T-cell (primary cell): ENCODE measurements around the gene ANKRD33B. TPM values are rescaled to one million over a fixed set of nuclear protein-coding genes. Genes with fewer than 3 reads are reported as not detected.
"Not testable (repeated sequence)": the region's sequence is repeated elsewhere in the genome, so short reads cannot be mapped to it uniquely, and the experiment has no call there.

Experiments
- ATAC-seq, 4 experiments: fragments of 200-7000 bp in 3 of 4; fragments of 150-1000 bp in 1 of 4; cut with Tn5 transposase; replicated peaks in 1 of 4; 1 replicate in 3 of 4; 2 replicates in 1 of 4; pipeline ENCODE4 v1.10.0; 2021; ENCODE audit warnings: moderate library complexity in 3 of 4, mild to moderate bottlenecking in 2 of 4, moderate number of reproducible peaks in 1 of 4
- CTCF ChIA-PET, 2 donors: fragments of 300-600 bp; sonication (Branson Sonifier 250); formaldehyde crosslinking; loops; one replicate each; lab custom pipeline; 2022; ENCODE audit warnings: antibody characterized with exemption in 2 of 2; lab: Charles Lee
- POLR2A ChIA-PET, 2 donors: fragments of 300-600 bp; sonication (Branson Sonifier 250); formaldehyde crosslinking; loops; one replicate each; lab custom pipeline; 2022; ENCODE audit warnings: antibody characterized with exemption in 2 of 2; lab: Charles Lee
- DNase-seq, 35 experiments: peaks; one replicate each; pipeline versions ENCODE4 v3.0.0 to v3.0.0-alpha.2; 2013 to 2023
- H3K27ac ChIP-seq: one replicate; pipeline ENCODE4 v1.5.1; 2013; ENCODE audit warnings: low read length
- H3K27me3 ChIP-seq, 2 experiments: replicated peaks in 1 of 2; 1 replicate in 1 of 2; 2 replicates in 1 of 2; pipeline versions ENCODE4 v1.6.1 to v1.7.0; 2013; ENCODE audit warnings: low read length in 1 of 2, mixed read lengths in 1 of 2; ENCODE audit not compliant: control insufficient read depth in 2 of 2, insufficient read depth in 2 of 2; ENCODE audit errors: extremely low read depth in 1 of 2
- H3K36me3 ChIP-seq, 2 donors: 1 replicate in 1 of 2; 2 replicates in 1 of 2; pipeline versions ENCODE4 v1.6.1 to v1.7.0; 2013; ENCODE audit warnings: low read length in 1 of 2; ENCODE audit not compliant: control insufficient read depth in 2 of 2, insufficient read depth in 1 of 2; ENCODE audit errors: extremely low read depth in 1 of 2
- H3K4me1 ChIP-seq, 2 experiments: 1 replicate in 1 of 2; 2 replicates in 1 of 2; pipeline versions ENCODE4 v1.6.1 to v1.7.0; 2013; ENCODE audit warnings: low read length in 2 of 2, mixed read lengths in 1 of 2; ENCODE audit not compliant: insufficient read depth in 2 of 2, control insufficient read depth in 1 of 2; ENCODE audit errors: extremely low read depth in 1 of 2
- H3K4me3 ChIP-seq, 2 donors: 1 replicate in 1 of 2; 2 replicates in 1 of 2; pipeline versions ENCODE4 v1.5.1 to v1.7.0; 2013; ENCODE audit warnings: mild to moderate bottlenecking in 2 of 2, low read length in 1 of 2, moderate library complexity in 1 of 2; ENCODE audit not compliant: control insufficient read depth in 1 of 2; ENCODE audit errors: extremely low read depth in 1 of 2
- H3K9me3 ChIP-seq: 2 replicates; pipeline ENCODE4 v1.7.0; 2013
- H3K27ac Mint-ChIP-seq, 2 donors: one replicate each; pipeline ENCODE4 v1.8.0; 2020 to 2021; ENCODE audit warnings: mild to moderate bottlenecking in 2 of 2, mixed read lengths in 2 of 2
- H3K27me3 Mint-ChIP-seq, 2 donors: one replicate each; pipeline ENCODE4 v1.8.0; 2021 to 2022; ENCODE audit warnings: mixed read lengths in 2 of 2
- H3K36me3 Mint-ChIP-seq: one replicate; pipeline ENCODE4 v1.8.0; 2021; ENCODE audit warnings: mixed read lengths
- H3K4me1 Mint-ChIP-seq, 3 donors: one replicate each; pipeline ENCODE4 v1.8.0; 2020 to 2022; ENCODE audit warnings: mixed read lengths in 3 of 3, mild to moderate bottlenecking in 1 of 3
- H3K4me3 Mint-ChIP-seq, 3 donors: one replicate each; pipeline ENCODE4 v1.8.0; 2020 to 2022; ENCODE audit warnings: mild to moderate bottlenecking in 3 of 3, mixed read lengths in 3 of 3, moderate library complexity in 3 of 3
- H3K9me3 Mint-ChIP-seq, 3 donors: one replicate each; pipeline ENCODE4 v1.8.0; 2020 to 2022; ENCODE audit warnings: mixed read lengths in 3 of 3
- WGBS: methylation state at CpG from one replicate; pipeline ENCODE4 v1.1.5; 2013; ENCODE audit warnings: missing lambda C conversion rate; ENCODE audit not compliant: insufficient coverage; 5-methylcytosine and 5-hydroxymethylcytosine counted together
- total RNA-seq, 35 experiments: library from RNA in 6 of 35; stranded (reverse) in 6 of 35; fragments of 120-200 nt in 1 of 35; gene quantifications; one replicate each; pipeline versions ENCODE4 v1.2.1 to v1.2.4 and lab custom pipeline; 2013 to 2026

Gene ANKRD33B
- total RNA-seq, 5 donors from 2014 or later (not counting 1 experiment from before 2014, with no cell fraction given) = 1.0 to 4.1 (median 2.4) TPM

- POLR2A ChIA-PET = no interaction called here
- CTCF ChIA-PET = no interaction called here
- peak overlapping the region; percentile 77 to 92 (median 85) for H3K4me3 Mint-ChIP-seq
- DNase-seq = no peak
- H3K4me1 Mint-ChIP-seq = peaks cover 12 to 28% (median 18%) of the 10 kb centered on the region in 3 donors
- no peak for ATAC-seq
- H3K9me3 ChIP-seq = no peaks in the 10 kb centered on the region
- H3K36me3 ChIP-seq = no peaks in the 10 kb centered on the region
- peaks cover 0 to 31% of the 10 kb centered on the region in 2 experiments for H3K4me1 ChIP-seq
- H3K36me3 Mint-ChIP-seq = no peaks in the 10 kb centered on the region
- WGBS = 76% methylated on average over 4 of the region's 11 CpGs
- peaks cover 0 to 6% of the 10 kb centered on the region in 2 donors for H3K27me3 Mint-ChIP-seq
- peaks cover 0 to 30% of the 10 kb centered on the region in 2 experiments for H3K27me3 ChIP-seq
- H3K27ac Mint-ChIP-seq = no peak overlapping the region
- H3K9me3 Mint-ChIP-seq = no peaks in the 10 kb centered on the region
- H3K4me3 ChIP-seq = no peak overlapping the region
- H3K27ac ChIP-seq = no peak overlapping the region
Observed at GRCh38 chr5:10565785-10566542, 2.1 kb downstream of the ANKRD33B start.

GRCh38 chr5:10566543-10567068 lies 2.7 kb downstream of the ANKRD33B start:
- Mint-ChIP-seq H3K9me3 (no peaks in the 10 kb centered on the region), H3K36me3 (no peaks in the 10 kb centered on the region), H3K4me1 (peaks cover 12 to 28% (median 18%) of the 10 kb centered on the region in 3 donors), H3K4me3 (peak overlapping the region; percentile 10 to 31 (median 15)), H3K27ac (no peak overlapping the region), H3K27me3 (peaks cover 0 to 6% of the 10 kb centered on the region in 2 donors)
- DNase-seq = no peak
- peaks cover 0 to 31% of the 10 kb centered on the region in 2 experiments for H3K4me1 ChIP-seq
- H3K27ac ChIP-seq = no peak overlapping the region
- H3K4me3 ChIP-seq = no peak overlapping the region
- H3K9me3 ChIP-seq = no peaks in the 10 kb centered on the region
- no peaks in the 10 kb centered on the region for H3K36me3 ChIP-seq
- WGBS = 89% methylated on average over 5 of the region's 8 CpGs
- ATAC-seq = no peak
- POLR2A ChIA-PET = no interaction called here
- CTCF ChIA-PET = interaction anchor here in 1 of 2 donors (0.5 kb wide), 1 partner anchor 9 kb away, joined by 3 read pairs; no protein-coding TSS in a partner anchor
- peaks cover 0 to 30% of the 10 kb centered on the region in 2 experiments for H3K27me3 ChIP-seq

- ChIA-PET POLR2A (no interaction called here), CTCF (interaction anchor here (0.5 to 1.1 kb wide), 3 partner anchors 8 to 183 kb away, joined by 3 to 5 read pairs (median 3); no protein-coding TSS in a partner anchor)
- H3K27ac ChIP-seq = no peak overlapping the region
- peak overlapping the region; percentile 10 to 31 (median 15) for H3K4me3 Mint-ChIP-seq
- no peak overlapping the region for H3K27ac Mint-ChIP-seq
- H3K4me1 Mint-ChIP-seq = peaks cover 12 to 26% (median 18%) of the 10 kb centered on the region in 3 donors
- no peaks in the 10 kb centered on the region for H3K36me3 Mint-ChIP-seq
- no peaks in the 10 kb centered on the region for H3K36me3 ChIP-seq
- H3K9me3 Mint-ChIP-seq = no peaks in the 10 kb centered on the region
- DNase-seq (no peak), ATAC-seq (no peak)
- H3K27me3 Mint-ChIP-seq = peaks cover 0 to 6% of the 10 kb centered on the region in 2 donors
- no peak overlapping the region for H3K4me3 ChIP-seq
- H3K4me1 ChIP-seq = peaks cover 0 to 31% of the 10 kb centered on the region in 2 experiments
- peaks cover 0 to 30% of the 10 kb centered on the region in 2 experiments for H3K27me3 ChIP-seq
- WGBS = 67% methylated on average over 8 of the region's 10 CpGs
- H3K9me3 ChIP-seq = no peaks in the 10 kb centered on the region
Observed at GRCh38 chr5:10567121-10567591, 3.3 kb downstream of the ANKRD33B start.

GRCh38 chr5:10567781-10568321 lies 4.0 kb downstream of the ANKRD33B start:
- ChIA-PET POLR2A (no interaction called here), CTCF (interaction anchor here (0.6 to 1.1 kb wide), 3 partner anchors 12 to 182 kb away, joined by 3 to 5 read pairs (median 3); no protein-coding TSS in a partner anchor)
- no peak overlapping the region for H3K27ac Mint-ChIP-seq
- H3K36me3 ChIP-seq = no peaks in the 10 kb centered on the region
- peaks cover 0 to 27% of the 10 kb centered on the region in 2 experiments for H3K27me3 ChIP-seq
- no peak overlapping the region for H3K4me3 Mint-ChIP-seq
- H3K4me3 ChIP-seq = no peak overlapping the region
- peaks cover 12 to 23% (median 18%) of the 10 kb centered on the region in 3 donors for H3K4me1 Mint-ChIP-seq
- peaks cover 0 to 26% of the 10 kb centered on the region in 2 experiments for H3K4me1 ChIP-seq
- DNase-seq = no peak
- no peaks in the 10 kb centered on the region for H3K9me3 ChIP-seq
- H3K27ac ChIP-seq = no peak overlapping the region
- H3K36me3 Mint-ChIP-seq = no peaks in the 10 kb centered on the region
- H3K9me3 Mint-ChIP-seq = no peaks in the 10 kb centered on the region
- ATAC-seq = no peak
- 92% methylated on average over 2 of the region's 4 CpGs for WGBS
- H3K27me3 Mint-ChIP-seq = peaks cover 0 to 6% of the 10 kb centered on the region in 2 donors

- ChIA-PET CTCF (interaction anchor here in 1 of 2 donors (1.0 kb wide), 1 partner anchor 57 kb away, joined by 3 read pairs; no protein-coding TSS in a partner anchor), POLR2A (interaction anchor here in 1 of 2 donors (0.8 kb wide), 1 partner anchor 10 kb away, joined by 3 read pairs; no protein-coding TSS in a partner anchor)
- peaks cover 4 to 13% (median 11%) of the 10 kb centered on the region in 3 donors for H3K4me1 Mint-ChIP-seq
- not testable (repeated sequence) for H3K4me1 ChIP-seq, H3K27ac ChIP-seq, H3K9me3 ChIP-seq, H3K36me3 ChIP-seq, ATAC-seq, H3K9me3 Mint-ChIP-seq, H3K27me3 Mint-ChIP-seq, H3K27ac Mint-ChIP-seq, DNase-seq, H3K4me3 Mint-ChIP-seq, H3K4me3 ChIP-seq, H3K36me3 Mint-ChIP-seq
- H3K27me3 ChIP-seq = peaks cover 0 to 12% of the 10 kb centered on the region in 2 experiments
- WGBS = no CpG with 5 or more reads among the region's 2 CpGs
Observed at GRCh38 chr5:10570540-10570939, 6.7 kb downstream of the ANKRD33B start.

- Histone ChIP-seq H3K27me3 (peaks cover 0 to 3% of the 10 kb centered on the region in 2 experiments), H3K27ac (no peak overlapping the region), H3K36me3 (no peaks in the 10 kb centered on the region), H3K4me1 (no peaks in the 10 kb centered on the region), H3K9me3 (no peaks in the 10 kb centered on the region), H3K4me3 (no peak overlapping the region)
- Mint-ChIP-seq H3K4me3 (no peak overlapping the region), H3K9me3 (no peaks in the 10 kb centered on the region), H3K27me3 (no peaks in the 10 kb centered on the region), H3K36me3 (no peaks in the 10 kb centered on the region), H3K27ac (no peak overlapping the region), H3K4me1 (peaks cover 0 to 3% (median 0%) of the 10 kb centered on the region in 3 donors)
- POLR2A ChIA-PET = no interaction called here
- DNase-seq = no peak
- WGBS = 97% methylated on average over 6 of the region's 7 CpGs
- CTCF ChIA-PET = no interaction called here
- no peak for ATAC-seq
Observed at GRCh38 chr5:10572451-10572850, 8.6 kb downstream of the ANKRD33B start.
